Measurements from ENCODE around the gene TSPAN2.

TSPAN2 gene

DNA sequence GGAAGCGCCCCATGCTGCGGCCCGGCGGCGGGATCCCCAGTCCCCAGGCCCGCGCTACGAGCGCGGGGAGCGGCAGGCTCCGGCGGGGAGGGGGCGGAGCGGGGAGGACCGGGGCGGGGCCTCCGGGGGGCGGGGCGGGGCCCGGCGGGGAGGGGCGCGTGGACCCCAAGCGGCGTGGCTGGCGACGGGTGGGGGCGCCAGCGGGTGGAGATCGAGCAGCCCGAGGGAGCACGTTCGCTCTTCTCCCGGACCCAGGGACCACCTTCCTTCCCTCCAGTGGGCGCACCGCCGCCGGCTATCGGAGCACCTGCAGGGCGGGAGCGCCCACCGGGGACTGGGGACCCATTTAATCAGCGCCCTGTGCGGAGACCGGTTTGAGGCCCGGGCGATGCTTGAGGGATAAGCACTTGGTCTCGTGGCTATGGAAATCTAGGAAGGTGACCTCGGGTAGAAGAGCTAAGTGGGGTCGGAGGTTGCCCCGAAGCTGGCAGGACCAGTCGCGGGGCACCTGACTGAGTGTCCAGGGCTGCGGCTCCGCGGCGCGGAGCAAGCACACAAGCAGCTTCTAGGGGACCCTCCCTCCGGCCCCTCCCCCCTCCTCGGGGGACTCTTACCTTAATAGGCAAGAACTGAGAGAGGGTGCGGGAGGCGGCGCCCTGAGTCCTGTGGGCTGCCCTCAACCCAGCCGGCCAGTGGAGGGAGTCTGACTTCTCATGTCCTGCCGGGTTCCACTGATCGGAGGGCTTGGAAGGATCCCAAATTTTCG lies at the start of gene TSPAN2:
Gene TSPAN2, minus strand, starts transcription at position 84 of the 766 bp plus-strand sequence. Its CDS starts 71 bp downstream, at position 13.
- no peak for DNase-seq (ENCODE audit: low spot score)

- peak; percentile 37 for DNase-seq (ENCODE audit: low spot score)
Measured at GRCh38 chr1:115138973-115139372, 49.7 kb upstream of the TSPAN2 start.

DNA sequence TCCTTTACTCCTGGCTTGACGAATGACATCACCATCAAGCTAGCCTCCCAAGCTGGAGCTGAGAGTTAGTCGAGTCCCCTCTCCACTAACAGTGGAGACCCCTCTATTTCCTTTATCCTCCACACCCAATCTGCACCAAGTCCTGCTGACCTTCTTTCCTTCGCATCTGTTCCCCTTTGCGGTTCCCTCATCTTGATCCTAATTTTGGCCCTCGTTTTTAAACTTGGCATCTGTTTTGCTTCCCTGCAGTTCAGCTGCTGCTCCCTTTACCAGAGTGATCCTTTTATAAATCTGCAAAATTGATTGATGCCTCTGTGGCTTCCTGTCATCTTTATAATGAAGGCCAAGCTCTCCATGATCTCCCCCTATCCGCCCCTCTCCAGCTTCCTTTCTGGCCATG lies 49.0 kb upstream of the TSPAN2 start:
- DNase-seq (ENCODE audit: low spot score) = no peak

- no peak for DNase-seq (ENCODE audit: low spot score)
Measured at GRCh38 chr1:115137191-115137590, 47.9 kb upstream of the TSPAN2 start.

DNA sequence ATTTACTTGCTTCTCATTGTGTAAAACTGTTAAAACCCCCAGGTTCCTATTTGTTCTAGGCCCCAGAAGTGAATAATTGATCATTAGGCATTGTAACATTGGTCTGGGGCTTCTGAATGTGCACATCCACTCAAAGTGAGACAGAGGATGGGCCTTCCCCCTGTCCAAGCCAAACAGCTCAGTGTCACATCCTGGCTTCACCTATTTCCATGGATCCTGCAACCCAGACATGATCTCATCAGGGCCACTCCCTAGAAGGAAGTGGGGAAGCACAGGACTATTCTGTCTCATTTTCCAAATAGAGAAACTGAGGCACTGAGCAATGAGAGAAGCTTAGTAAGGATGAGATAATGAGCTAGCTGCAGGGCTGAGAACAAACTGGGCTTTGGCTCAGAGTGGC lies 47.4 kb upstream of the TSPAN2 start:
- DNase-seq (ENCODE audit: low spot score) = no peak

DNA sequence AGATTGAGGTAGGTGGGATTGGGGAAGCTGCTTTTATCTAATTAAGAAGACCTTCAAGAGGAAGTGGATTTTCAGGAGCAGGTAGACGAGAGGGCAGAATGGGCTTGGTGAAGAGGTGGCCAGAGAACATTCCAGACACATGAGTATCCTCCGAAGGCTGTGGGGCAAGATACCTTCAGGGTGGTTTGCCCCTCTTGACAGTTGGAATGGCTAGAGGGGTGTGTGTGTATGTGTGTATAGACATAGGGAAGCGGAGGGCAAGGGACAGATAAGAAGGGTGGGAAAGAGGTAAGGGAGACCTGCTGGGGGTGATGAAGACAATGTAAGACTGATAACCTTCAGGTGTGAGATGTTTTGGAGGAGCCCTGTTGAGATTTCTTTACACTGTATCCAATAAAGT lies 46.8 kb upstream of the TSPAN2 start:
- DNase-seq (ENCODE audit: low spot score) = no peak

DNA sequence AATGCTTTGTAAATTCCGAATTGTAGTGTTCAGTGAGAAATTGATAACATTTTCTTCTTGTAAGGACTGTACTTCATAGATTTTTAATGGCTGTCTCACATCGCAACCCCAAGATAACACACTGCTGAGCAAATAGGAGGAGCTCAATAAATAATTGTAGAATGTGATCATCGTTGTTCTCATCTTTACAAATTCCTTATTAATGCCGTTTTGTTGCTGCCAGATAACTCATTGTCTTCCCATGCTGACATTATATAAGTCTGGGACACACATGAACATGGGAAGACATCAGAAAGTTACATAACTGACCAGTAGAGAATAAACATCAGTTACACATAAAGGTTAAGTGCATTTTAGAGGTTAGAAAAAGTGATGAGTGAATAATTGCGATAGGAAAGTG lies 46.4 kb upstream of the TSPAN2 start:
- DNase-seq (ENCODE audit: low spot score) = no peak

DNA sequence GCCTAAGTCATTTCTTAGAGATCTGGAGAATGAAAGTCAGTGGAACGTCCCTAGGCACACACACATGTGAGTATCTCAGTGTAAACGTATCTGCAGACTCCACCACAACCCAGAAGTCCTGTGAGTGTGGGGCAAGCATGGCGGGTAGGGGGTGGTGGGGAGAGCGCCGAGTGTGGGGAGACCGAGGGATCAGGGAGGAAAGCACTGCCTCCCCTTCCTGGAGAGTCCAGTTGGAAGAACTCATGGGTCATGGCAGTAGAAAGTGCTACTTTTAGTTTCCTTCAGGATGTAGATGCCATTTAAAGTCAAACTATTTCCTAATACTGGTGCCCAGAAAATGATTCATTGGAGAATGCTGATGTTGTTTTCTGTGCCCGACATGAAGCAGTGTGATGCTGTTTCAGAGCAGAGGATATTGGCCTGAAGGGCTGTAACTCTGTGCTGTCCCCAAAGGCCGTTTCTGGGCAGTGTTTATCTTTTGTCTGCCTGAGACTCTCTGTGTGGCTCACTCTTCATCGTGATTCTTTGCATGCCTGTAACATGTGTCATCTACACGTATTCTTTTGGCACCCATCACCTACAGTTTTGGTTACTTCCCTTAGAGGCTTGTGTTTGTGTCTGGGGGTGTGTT lies 45.7 kb upstream of the TSPAN2 start:
- DNase-seq (ENCODE audit: low spot score) = no peak

GRCh38 chr1:115134231-115134630 lies 44.9 kb upstream of the TSPAN2 start:
- no peak for DNase-seq (ENCODE audit: low spot score)

DNA sequence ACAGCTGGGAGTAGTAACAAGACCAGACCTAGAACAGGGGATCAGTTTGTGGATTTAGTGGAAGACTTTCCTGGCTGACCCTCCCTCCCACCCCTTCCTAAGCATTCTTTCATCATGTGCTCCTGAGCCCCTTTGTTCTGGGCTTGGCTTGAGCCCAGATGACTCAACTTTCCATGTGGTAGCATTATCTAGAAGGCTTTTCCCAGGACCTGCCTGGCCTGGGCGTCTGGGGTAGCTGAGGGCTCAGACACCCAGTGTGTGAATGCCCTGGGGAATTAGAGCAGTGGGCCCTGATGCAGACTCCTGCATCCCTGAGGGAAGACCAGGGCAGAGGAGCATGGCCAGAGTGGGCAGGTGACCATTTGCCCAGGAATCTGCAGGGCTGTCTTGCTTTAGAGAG lies 44.1 kb upstream of the TSPAN2 start:
- DNase-seq (ENCODE audit: low spot score) = peak; percentile 9

- no peak for DNase-seq (ENCODE audit: low spot score)
Measured at GRCh38 chr1:115130786-115131185, 41.5 kb upstream of the TSPAN2 start.

- no peak for DNase-seq (ENCODE audit: low spot score)
Measured at GRCh38 chr1:115129071-115129640, 39.9 kb upstream of the TSPAN2 start.

- no peak for DNase-seq (ENCODE audit: low spot score)
Measured at GRCh38 chr1:115127539-115127938, 38.2 kb upstream of the TSPAN2 start.

- no peak for DNase-seq (ENCODE audit: low spot score)
Measured at GRCh38 chr1:115126516-115126915, 37.2 kb upstream of the TSPAN2 start.

DNA sequence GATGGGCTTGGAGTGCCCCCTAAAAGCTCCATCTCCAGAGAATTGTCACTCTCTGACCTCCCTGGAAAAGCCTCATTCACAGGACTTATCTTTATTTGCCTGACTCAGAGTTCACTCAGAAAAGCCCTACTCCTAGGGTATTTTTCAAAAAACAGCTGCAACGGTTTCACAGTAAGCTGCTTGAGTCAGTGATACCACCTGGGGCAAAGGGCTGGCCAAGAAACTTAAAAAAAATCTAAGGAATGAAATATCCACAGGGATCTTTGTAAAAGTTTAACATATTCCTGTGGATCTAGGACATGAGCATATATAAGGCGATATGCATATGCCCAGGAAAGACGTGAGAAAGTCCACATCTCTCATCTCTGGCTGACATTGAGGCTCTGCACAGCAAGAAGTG lies 33.8 kb upstream of the TSPAN2 start:
- DNase-seq (ENCODE audit: low spot score) = no peak

GRCh38 chr1:115121793-115122192 lies 32.5 kb upstream of the TSPAN2 start:
- no peak for DNase-seq (ENCODE audit: low spot score)

GRCh38 chr1:115120296-115120695 lies 31.0 kb upstream of the TSPAN2 start:
- DNase-seq (ENCODE audit: low spot score) = no peak

DNA sequence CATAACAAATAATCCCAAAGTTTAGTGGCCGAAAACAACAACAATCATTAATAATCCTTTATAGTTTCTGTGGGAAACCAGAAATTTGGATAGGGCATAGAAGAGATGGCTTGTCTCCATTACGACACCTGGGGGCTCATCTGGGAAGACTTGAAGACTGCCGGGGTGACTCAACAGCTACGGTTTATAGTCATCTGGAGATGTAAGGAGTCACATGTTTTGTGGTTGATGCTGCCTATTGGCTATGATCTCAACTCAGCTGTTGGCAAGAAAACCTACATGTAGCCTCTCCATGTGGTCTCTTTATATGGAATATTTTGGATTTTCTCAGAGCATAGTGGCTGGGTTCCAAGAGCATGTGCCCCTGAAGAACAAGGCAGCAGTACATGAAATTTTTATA lies 29.3 kb upstream of the TSPAN2 start:
- no peak for DNase-seq (ENCODE audit: low spot score)

- DNase-seq (ENCODE audit: low spot score) = no peak
Measured at GRCh38 chr1:115118086-115118485, 28.8 kb upstream of the TSPAN2 start.

DNA sequence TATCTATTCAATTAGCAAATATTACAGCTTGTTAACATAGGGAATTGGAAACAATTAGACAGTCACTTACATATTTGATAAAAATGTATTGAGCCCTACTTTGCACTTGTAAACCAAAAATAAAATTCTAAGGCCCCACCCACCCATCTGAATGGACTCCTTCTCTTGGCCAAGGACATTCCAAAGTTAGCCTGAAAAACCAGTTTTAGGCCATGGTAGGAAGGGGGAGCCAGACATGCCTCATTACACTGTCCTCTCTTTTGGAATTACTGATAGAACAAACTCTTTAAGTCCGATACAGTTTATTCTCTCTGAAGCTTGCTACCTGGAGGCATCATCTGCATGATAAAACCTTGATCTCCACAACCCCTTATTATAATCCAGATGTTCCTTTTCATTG lies 28.0 kb upstream of the TSPAN2 start:
- DNase-seq (ENCODE audit: low spot score) = no peak

DNA sequence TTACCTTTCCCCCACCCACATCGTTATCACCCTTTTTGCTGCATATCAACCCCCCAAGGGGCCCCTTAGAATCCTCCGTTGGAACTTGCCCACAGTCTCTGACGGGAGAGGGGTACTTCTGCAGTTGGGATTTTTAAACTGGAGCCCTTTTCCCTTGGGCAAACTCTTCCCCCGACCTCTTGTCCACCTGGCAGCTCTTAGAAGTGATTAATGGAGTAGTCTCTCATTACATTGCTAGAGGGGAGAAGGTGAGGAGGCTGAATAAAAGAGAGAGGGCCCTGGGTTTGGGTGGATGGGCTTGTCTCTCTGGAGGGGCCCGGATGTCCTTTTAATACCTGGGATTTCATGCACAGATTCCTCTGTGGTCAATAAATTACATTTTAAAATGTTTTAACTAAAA lies 27.2 kb upstream of the TSPAN2 start:
- no peak for DNase-seq (ENCODE audit: low spot score)

DNA sequence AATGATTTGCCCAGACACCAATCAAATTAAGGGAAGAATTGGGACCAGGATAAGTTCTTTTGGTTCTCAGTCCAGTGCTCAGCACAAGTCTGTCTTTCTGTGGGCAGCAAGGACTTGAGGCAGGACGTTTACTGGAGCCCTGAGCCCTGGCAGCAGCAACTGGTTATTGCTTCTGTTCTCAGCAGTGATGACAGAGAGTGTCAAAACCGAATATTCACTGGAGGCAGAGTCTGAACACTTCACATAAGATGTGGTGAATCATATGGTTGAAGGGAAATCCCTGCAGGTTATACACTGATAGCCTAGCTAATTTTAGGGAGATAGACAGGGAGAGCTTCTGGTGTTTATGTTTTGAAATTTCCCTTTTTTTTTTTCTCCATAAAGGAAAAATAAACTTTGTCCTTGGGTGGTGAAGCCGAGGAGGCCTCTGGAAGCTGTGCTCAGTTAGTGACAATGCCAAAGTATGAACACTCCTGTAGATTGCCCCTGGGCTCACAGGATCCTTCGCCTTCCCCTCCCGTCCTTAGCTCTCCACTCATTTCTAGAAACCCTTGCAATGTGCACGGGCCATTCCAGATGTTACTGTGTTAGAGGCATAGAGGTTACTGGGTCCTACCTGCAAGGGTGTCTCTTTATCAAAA lies 26.3 kb upstream of the TSPAN2 start:
- no peak for DNase-seq (ENCODE audit: low spot score)

- DNase-seq (ENCODE audit: low spot score) = no peak
Measured at GRCh38 chr1:115114308-115114707, 25.0 kb upstream of the TSPAN2 start.

Measured in COLO829 (cell line).